ENCODE data around the gene CFAP74.
"Not testable (repeated sequence)": the region's sequence is repeated elsewhere in the genome, so short reads cannot be mapped to it uniquely, and the experiment has no call there.

The CFAP74 gene

DNA sequence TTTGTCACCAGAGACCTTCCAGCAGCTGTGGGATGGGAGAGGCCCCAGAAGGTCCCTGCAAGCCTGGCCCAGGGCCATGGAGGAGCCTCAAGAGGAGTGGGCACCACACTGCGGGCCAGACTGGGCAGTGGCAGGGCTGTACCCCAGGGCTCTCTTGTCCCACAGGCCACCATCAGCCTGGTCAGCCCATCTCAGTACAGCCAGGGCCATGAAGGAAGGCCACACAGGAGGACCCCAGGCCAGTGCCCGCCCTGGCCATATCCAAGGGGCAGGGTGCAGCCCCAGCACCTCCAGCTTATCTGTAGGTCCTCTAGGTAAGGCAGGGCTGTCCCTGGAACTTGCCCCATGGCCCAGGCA, 109.6 kb downstream of the CFAP74 start:
- no peak for DNase-seq

- DNase-seq, result no peak
Observed at GRCh38 chr1:1893291-1893985, 110.1 kb downstream of the CFAP74 start.

DNA sequence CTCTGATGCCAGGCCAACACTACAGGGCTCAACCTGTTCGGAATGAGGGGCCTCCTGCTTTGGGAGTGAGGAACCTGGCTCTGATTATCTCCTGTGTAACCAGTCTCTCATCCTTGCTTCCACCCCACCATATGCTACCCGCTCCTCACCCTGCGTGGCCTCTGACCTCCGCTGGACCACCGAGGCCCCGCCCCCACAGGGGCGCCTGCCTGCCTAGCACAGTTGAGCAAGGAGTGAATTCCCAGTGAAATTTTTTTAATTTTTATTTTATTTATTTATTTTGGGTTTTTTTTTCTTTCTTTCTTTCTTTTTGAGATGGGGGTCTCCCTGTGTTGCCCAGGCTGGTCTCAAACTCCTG, 110.8 kb downstream of the CFAP74 start:
- DNase-seq, result no peak

DNA sequence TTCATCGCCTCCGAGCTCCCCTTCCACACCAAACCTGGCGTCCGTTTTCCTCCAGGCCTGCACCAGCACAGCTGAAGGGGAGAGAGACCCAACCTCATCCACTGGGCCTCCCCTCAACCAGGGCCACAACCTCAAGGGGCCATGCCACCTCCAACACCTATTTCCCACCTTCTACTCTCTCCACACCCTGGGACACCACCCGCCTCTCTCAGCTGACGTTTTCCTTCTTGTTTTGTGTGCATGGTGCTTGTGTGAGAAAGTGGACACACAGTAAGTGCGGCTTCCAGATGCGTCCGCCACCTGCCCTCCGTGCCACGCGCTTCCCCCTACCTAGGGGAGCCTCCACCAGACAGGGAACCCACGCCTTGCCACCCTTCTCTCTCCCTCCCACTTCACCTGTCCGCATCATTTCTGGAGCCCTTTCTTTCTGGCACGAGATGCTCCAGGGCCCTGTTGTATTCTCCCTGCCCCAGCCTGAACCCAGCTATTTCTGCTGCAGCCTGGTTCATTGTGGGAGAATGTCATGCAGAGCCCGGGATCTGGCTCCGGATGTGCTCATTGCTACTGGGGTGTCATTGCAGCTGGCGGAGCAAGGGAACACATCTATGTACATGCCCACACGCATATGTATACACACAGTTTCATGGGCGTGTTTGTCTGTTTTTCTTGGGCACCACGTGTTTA, 111.4 kb downstream of the CFAP74 start:
- DNase-seq, result no peak

- peak; percentile 66 for DNase-seq
Observed at GRCh38 chr1:1891349-1892078, 112.1 kb downstream of the CFAP74 start.

- peak; percentile 77 for DNase-seq
Observed at GRCh38 chr1:1890506-1891348, 112.9 kb downstream of the CFAP74 start, which contains the start of gene GNB1. TSS of gene GNB1 (minus strand) at chr1:1891087. CDS start at chr1:1825453, 65,634 bp downstream.

DNA sequence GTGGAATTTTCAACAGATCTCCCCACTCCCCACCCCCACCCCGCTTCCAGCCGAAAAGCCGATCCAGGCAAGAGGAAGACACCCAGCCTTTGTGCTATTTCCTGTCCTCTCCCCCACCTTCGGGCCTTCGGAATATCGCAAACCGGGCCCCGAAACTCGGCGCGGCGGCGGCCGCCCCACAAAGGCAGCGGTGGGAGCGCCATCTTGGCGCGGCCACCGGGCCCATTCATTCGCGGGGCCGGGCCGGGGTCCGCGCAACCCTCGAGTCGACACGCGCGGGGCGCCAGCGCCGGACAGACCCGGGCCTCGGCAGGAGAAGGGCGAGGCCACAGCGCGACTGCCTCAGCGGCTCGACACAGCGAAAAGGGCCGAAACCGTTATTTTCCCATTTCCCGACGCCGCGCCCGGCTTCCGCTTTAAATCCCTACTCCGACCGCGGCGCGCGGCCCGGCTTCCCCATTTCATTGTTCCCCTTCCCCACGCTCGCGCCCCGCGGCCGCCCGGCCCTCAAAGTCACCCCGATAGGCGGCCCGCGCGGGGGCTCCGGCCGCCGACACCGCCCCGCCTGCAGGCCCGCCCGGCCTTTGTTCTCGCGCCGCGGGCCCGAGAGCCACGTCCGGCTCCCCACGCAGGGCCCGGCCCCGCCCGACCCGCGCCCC, 113.6 kb downstream of the CFAP74 start:
- DNase-seq, result peak; percentile 43

GRCh38 chr1:1889090-1889750, 114.4 kb downstream of the CFAP74 start:
- DNase-seq, result peak; percentile 30

- not testable (repeated sequence) for DNase-seq
Observed at GRCh38 chr1:1883890-1884289, 119.7 kb downstream of the CFAP74 start.

GRCh38 chr1:1883092-1883873, 120.3 kb downstream of the CFAP74 start:
- DNase-seq, result no peak

DNA sequence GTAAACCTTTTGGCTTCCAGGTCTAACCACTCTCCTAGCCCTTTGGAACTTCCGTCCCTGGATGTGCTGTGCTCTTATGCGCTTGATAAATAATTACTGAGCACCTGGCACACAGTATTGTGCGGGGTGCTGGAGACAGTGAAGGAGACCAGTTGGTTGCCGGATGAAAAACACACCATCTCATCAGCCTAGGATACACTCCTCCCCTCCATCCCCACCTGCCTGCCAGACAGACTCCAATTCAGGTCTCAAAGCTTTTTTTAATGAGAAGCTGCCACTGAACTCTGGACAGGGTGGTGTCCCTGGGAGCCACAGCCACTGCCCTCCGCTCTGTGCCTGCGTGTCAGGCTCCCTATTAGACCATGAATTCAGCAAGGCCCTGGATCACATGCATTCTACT, 121.9 kb downstream of the CFAP74 start:
- peak; percentile 71 for DNase-seq

GRCh38 chr1:1880617-1881312, 122.8 kb downstream of the CFAP74 start:
- no peak for DNase-seq

DNA sequence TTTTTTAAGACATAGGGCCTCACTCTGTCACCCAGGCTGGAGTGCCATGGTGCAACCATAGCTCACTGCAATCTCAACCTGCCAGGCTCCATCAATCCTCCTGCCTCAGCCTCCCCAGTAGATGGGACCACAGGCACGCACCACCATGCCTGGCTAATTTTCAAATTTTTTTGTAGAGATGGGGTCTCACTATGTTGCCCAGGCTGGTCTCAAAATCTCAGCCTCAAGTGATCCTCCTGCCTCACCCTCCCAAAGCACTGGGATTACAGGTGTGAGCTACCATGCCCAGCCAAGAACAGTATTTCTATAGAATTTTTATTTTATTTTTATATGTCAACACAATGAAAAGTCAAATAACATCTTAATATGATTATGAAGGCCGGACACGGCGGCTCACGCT, 123.6 kb downstream of the CFAP74 start:
- no peak for DNase-seq

DNA sequence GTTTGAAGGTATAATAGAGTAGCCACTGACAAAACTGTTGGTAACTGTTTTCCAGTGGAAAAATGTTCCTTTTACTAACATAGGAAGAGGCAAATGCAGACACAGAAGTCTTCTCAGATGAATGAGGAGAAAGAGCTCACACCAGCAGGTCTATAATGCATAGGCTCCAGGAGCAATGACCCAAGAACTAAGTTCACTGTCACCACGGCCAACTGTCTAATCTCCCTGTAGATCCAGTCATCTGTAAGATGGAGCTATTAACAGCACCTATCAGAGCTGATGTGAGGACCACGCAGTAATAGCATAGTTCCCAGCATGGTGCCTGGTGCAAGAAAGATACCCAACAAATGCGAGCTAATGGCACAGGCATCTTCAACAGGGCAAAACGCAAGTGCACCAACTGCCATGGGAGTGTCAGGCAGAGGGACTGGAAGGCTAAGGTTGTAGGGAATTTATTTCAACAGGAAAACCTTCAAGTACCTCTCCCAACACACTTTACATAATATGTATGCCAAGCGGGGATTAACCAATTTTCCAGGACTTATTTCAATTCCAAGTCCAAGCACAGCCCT, 125.6 kb downstream of the CFAP74 start:
- DNase-seq, result no peak

GRCh38 chr1:1876335-1876930, 127.2 kb downstream of the CFAP74 start:
- DNase-seq, result no peak

DNA sequence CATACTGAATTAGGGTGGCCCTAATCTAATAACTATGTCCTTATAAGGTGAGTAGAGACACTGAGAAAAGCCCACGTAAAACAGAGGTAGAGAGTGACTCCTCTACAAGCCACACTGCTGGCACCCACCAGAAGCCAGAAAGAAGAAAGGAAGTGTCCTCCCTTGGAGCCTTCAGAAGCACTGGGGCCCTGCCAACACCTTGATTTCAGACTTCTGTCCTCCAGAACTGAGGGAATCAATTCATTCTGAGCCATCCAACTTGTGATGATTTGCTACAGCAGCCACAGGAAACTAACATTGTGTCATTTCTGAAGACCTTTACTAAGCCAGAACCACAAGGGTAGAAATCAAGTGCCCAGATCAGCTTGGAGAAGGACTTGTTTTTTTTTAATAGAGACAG, 127.7 kb downstream of the CFAP74 start:
- DNase-seq, result no peak

DNA sequence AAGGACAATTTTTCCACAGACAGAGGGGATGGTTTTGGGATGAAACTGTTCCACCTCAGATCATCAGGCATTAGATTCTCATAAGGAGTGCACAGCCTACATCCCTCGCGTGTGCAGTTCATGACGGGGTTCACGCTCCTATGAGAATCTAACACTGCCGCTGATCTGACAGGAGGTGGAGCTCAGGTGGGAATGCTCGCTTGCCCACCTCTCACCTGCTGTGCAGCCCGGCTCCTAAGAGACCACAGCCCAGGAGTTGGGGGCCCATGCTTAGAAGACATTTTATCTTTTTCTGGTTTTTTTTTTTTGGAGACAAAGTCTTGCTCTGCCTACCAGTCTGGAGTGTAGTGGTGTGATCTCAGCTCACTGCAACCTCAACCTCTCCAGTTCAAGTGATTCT, 128.7 kb downstream of the CFAP74 start:
- DNase-seq, result no peak

DNA sequence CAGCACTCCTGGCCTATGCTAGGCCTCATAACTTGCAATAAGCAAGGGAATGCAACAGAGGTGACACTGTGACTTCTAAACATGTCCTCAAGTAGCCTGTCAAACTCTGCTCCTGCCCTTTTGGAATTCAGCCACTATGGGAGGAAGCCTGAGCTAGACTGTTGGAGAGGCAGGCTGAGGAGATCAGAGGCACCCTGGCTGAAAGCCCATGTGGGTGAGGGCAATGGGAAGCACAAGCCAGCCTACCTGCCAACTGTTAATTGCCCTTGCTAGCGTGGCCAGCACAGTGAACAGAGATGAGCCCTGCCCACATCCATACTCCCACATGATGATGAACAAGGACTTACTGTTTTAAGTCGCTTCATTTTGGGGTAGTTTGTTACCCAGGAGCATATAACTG, 130.4 kb downstream of the CFAP74 start:
- DNase-seq, result no peak

DNA sequence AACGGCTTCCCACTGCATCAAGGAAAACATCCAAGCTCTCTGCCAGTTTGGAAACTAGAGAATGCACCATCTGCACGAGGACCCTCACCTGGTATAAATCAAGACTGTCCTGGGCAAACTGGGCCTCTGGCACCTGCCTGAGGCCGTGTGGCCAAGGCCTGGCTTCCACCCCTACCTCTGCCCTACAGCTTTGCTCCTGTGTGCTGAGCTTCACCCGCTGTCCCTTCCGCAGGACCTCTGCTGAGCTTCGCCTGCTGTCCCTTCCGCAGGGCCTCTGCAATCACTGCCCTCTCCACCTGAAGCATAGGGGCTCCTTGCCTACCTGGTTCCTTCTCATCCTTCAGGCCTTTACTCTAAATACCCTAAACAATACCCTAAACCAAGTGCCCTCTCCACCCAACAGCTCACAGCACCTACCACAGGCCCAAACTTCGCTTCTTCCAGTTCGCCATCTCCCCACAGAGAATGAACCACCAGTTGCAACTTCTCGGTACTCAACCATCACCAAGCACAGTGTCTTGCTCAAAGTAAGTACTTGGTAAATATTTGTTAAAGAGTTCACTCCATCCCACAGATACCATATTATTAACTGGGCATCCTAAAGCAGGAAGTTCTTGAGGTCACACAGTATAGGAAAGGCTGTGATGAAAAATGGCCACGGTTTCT, 131.1 kb downstream of the CFAP74 start:
- DNase-seq, result no peak

All from NCI-H2171 treated with DMSO at 0.1 percent for 48 hours (cell line).